ENCODE measurements around the gene AKAP13. TPM values are rescaled to one million over a fixed set of nuclear protein-coding genes. Genes with fewer than 3 reads are reported as not detected.
A peak's percentile ranks its signal among the peaks of the same experiment; 100 is the strongest.

AKAP13 gene
- total RNA-seq, 1 donor from 2014 or later: 145 TPM

GRCh38 chr15:85398822-85399221 is 18.4 kb downstream of the AKAP13 start:
- H3K36me3 Mint-ChIP-seq (ENCODE audit: unreplicated experiment): no peaks in the 10 kb centered on the region
- TF ChIP-seq CTCF (IDR thresholded peaks at IDR 0.05; ENCODE audit: partially characterized antibody, unreplicated experiment): no peak
- no peaks in the 10 kb centered on the region for H3K9me3 Mint-ChIP-seq (ENCODE audit: unreplicated experiment)
- H3K4me1 Mint-ChIP-seq (ENCODE audit: low read depth, unreplicated experiment): peaks cover 26% of the 10 kb centered on the region
- H3K4me3 Mint-ChIP-seq (ENCODE audit: unreplicated experiment): no peak overlapping the region
- no peak for DNase-seq
- no peak overlapping the region for H3K27ac Mint-ChIP-seq (ENCODE audit: unreplicated experiment)
- H3K27me3 Mint-ChIP-seq (ENCODE audit: unreplicated experiment): no peaks in the 10 kb centered on the region

GRCh38 chr15:85399627-85400026 is 19.2 kb downstream of the AKAP13 start:
- Mint-ChIP-seq H3K4me1 (ENCODE audit: low read depth, unreplicated experiment) (peaks cover 34% of the 10 kb centered on the region), H3K27me3 (ENCODE audit: unreplicated experiment) (no peaks in the 10 kb centered on the region), H3K36me3 (ENCODE audit: unreplicated experiment) (no peaks in the 10 kb centered on the region), H3K27ac (ENCODE audit: unreplicated experiment) (no peak overlapping the region), H3K9me3 (ENCODE audit: unreplicated experiment) (no peaks in the 10 kb centered on the region), H3K4me3 (ENCODE audit: unreplicated experiment) (no peak overlapping the region)
- DNase-seq: no peak
- TF ChIP-seq CTCF (IDR thresholded peaks at IDR 0.05; ENCODE audit: partially characterized antibody, unreplicated experiment): no peak

- H3K4me3 Mint-ChIP-seq (ENCODE audit: unreplicated experiment): no peak overlapping the region
- no peaks in the 10 kb centered on the region for H3K36me3 Mint-ChIP-seq (ENCODE audit: unreplicated experiment)
- no peaks in the 10 kb centered on the region for H3K9me3 Mint-ChIP-seq (ENCODE audit: unreplicated experiment)
These were observed 20.2 kb downstream of the AKAP13 start for GRCh38 chr15:85400606-85401005.

GRCh38 chr15:85401108-85401774 is 20.8 kb downstream of the AKAP13 start:
- Mint-ChIP-seq H3K9me3 (ENCODE audit: unreplicated experiment) (no peaks in the 10 kb centered on the region), H3K36me3 (ENCODE audit: unreplicated experiment) (no peaks in the 10 kb centered on the region), H3K27me3 (ENCODE audit: unreplicated experiment) (no peaks in the 10 kb centered on the region), H3K4me3 (ENCODE audit: unreplicated experiment) (no peak overlapping the region), H3K27ac (ENCODE audit: unreplicated experiment) (peak overlapping the region; percentile 50), H3K4me1 (ENCODE audit: low read depth, unreplicated experiment) (peaks cover 44% of the 10 kb centered on the region)
- no peak for DNase-seq
- TF ChIP-seq CTCF (IDR thresholded peaks at IDR 0.05; ENCODE audit: partially characterized antibody, unreplicated experiment): no peak

More at GRCh38 chr15:85400606-85401005, 20.2 kb downstream of the AKAP13 start:
- no peak for TF ChIP-seq CTCF (IDR thresholded peaks at IDR 0.05; ENCODE audit: partially characterized antibody, unreplicated experiment)
- H3K4me1 Mint-ChIP-seq (ENCODE audit: low read depth, unreplicated experiment): peaks cover 44% of the 10 kb centered on the region
- DNase-seq: no peak
- H3K27me3 Mint-ChIP-seq (ENCODE audit: unreplicated experiment): no peaks in the 10 kb centered on the region
- no peak overlapping the region for H3K27ac Mint-ChIP-seq (ENCODE audit: unreplicated experiment)

- no peaks in the 10 kb centered on the region for H3K27me3 Mint-ChIP-seq (ENCODE audit: unreplicated experiment)
- no peaks in the 10 kb centered on the region for H3K9me3 Mint-ChIP-seq (ENCODE audit: unreplicated experiment)
- no peak for DNase-seq
- peak overlapping the region; percentile 45 for H3K27ac Mint-ChIP-seq (ENCODE audit: unreplicated experiment)
- no peak for TF ChIP-seq CTCF (IDR thresholded peaks at IDR 0.05; ENCODE audit: partially characterized antibody, unreplicated experiment)
- no peaks in the 10 kb centered on the region for H3K36me3 Mint-ChIP-seq (ENCODE audit: unreplicated experiment)
- H3K4me1 Mint-ChIP-seq (ENCODE audit: low read depth, unreplicated experiment): peaks cover 48% of the 10 kb centered on the region
- no peak overlapping the region for H3K4me3 Mint-ChIP-seq (ENCODE audit: unreplicated experiment)
These were observed 21.9 kb downstream of the AKAP13 start for GRCh38 chr15:85402195-85402881.
